Endothelial cell of umbilical vein (primary cell): ENCODE measurements around the gene SMOC2. TPM values are rescaled to one million over a fixed set of nuclear protein-coding genes. Genes with fewer than 3 reads are reported as not detected.

Experiments
- BruUV-seq: library from RNA; stranded (reverse); fragments of 400-500 nt; replicated peaks from 2 replicates; lab custom pipeline; 2021; lab: Mats Ljungman, UMichigan
- CTCF ChIA-PET: fragments of 300-600, 350-600 bp; sonication (Branson Sonifier 250); formaldehyde crosslinking; loops from one replicate; lab custom pipeline; 2021; ENCODE audit warnings: antibody characterized with exemption, inconsistent platforms; lab: Charles Lee
- POLR2A ChIA-PET: fragments of 300-600, 350-600 bp; sonication (Branson Sonifier 250); formaldehyde crosslinking; loops from one replicate; lab custom pipeline; 2021; ENCODE audit warnings: antibody characterized with exemption, inconsistent platforms; lab: Charles Lee
- DNase-seq: peaks from one replicate; pipeline ENCODE4 v3.0.0-alpha.2; 2011; ENCODE audit warnings: low read depth, low spot score
- FAIRE-seq: peaks from 2 replicates; lab custom pipeline; 2011; peaks lifted over from hg19 to GRCh38; lab: Jason Lieb, UNC
- H2AFZ ChIP-seq: 2 replicates; pipeline ENCODE4 v1.6.0; 2012; ENCODE audit warnings: low read depth, low read length, control low read depth, inconsistent platforms
- H3K27ac ChIP-seq: 2 replicates; pipeline ENCODE4 v1.5.1; 2011; ENCODE audit warnings: low read depth, mild to moderate bottlenecking, control low read depth, low read length, moderate library complexity; ENCODE audit not compliant: insufficient read depth
- H3K27me3 ChIP-seq, 2 experiments: 2 replicates each; pipeline versions ENCODE4 v1.6.0 to v1.6.1; 2011; ENCODE audit warnings: low read length in 2 of 2, mixed read lengths in 1 of 2; ENCODE audit not compliant: control insufficient read depth in 2 of 2, insufficient read depth in 2 of 2
- H3K36me3 ChIP-seq, 2 experiments: 2 replicates in 1 of 2; 3 replicates in 1 of 2; pipeline ENCODE4 v1.5.1; 2011; ENCODE audit warnings: low read length in 2 of 2, mild to moderate bottlenecking in 1 of 2, moderate library complexity in 1 of 2; ENCODE audit not compliant: control insufficient read depth in 2 of 2, insufficient read depth in 2 of 2; ENCODE audit errors: extremely low read depth in 1 of 2
- H3K4me1 ChIP-seq: 3 replicates; pipeline ENCODE4 v1.5.1; 2011; ENCODE audit warnings: mild to moderate bottlenecking, low read length; ENCODE audit not compliant: control insufficient read depth, insufficient read depth; ENCODE audit errors: extremely low read depth
- H3K4me2 ChIP-seq: 2 replicates; pipeline ENCODE4 v1.6.1; 2011; ENCODE audit warnings: low read length, control low read depth, mixed read lengths; ENCODE audit not compliant: insufficient read depth
- H3K4me3 ChIP-seq, 3 experiments: fragments of 200-600 bp in 1 of 3; sonication (generic), shearing (Covaris generic) in 1 of 3; replicated peaks in 1 of 3; 2 replicates each; pipeline ENCODE4 v1.5.1; 2011 to 2016; ENCODE audit warnings: control low read depth in 3 of 3, low read length in 3 of 3, mild to moderate bottlenecking in 2 of 3, inconsistent platforms in 1 of 3, low read depth in 1 of 3, moderate library complexity in 1 of 3; ENCODE audit not compliant: insufficient read depth in 1 of 3
- H3K79me2 ChIP-seq: 2 replicates; pipeline ENCODE4 v1.6.0; 2012; ENCODE audit warnings: low read length, inconsistent platforms; ENCODE audit not compliant: control insufficient read depth, insufficient read depth
- H3K9ac ChIP-seq: replicated peaks from 2 replicates; pipeline ENCODE3; 2011; ENCODE audit warnings: low read length, control low read depth; ENCODE audit not compliant: insufficient read depth; ENCODE audit errors: extremely low read depth
- H3K9me1 ChIP-seq: replicated peaks from 3 replicates; pipeline ENCODE4 v1.6.0; 2011; ENCODE audit warnings: mild to moderate bottlenecking, low read length; ENCODE audit not compliant: control insufficient read depth, insufficient read depth; ENCODE audit errors: extremely low read depth
- H3K9me3 ChIP-seq: replicated peaks from 2 replicates; pipeline ENCODE4 v1.5.1; 2012; ENCODE audit warnings: low read length, inconsistent platforms; ENCODE audit not compliant: control insufficient read depth, insufficient read depth
- H4K20me1 ChIP-seq: replicated peaks from 2 replicates; pipeline ENCODE3; 2011; ENCODE audit warnings: mild to moderate bottlenecking, low read length; ENCODE audit not compliant: control insufficient read depth, insufficient read depth; ENCODE audit errors: extremely low read depth
- EZH2 ChIP-seq: IDR thresholded peaks from 2 replicates; pipeline ENCODE4 v1.6.1; 2012; ENCODE audit warnings: borderline replicate concordance, low read depth, mild to moderate bottlenecking, moderate library complexity, low read length, inconsistent platforms; ENCODE audit not compliant: severe bottlenecking
- FOS ChIP-seq: IDR thresholded peaks from 2 replicates; pipeline ENCODE4 v1.6.1; 2011; ENCODE audit warnings: mild to moderate bottlenecking, low read length, moderate library complexity, borderline replicate concordance; ENCODE audit not compliant: insufficient read depth
- GATA2 ChIP-seq: IDR thresholded peaks from 2 replicates; pipeline ENCODE4 v1.7.0; 2011; ENCODE audit warnings: low read depth, mild to moderate bottlenecking, moderate library complexity, mixed read lengths, low read length; ENCODE audit not compliant: insufficient read length, insufficient read depth
- JUN ChIP-seq: IDR thresholded peaks from 2 replicates; pipeline ENCODE4 v1.6.1; 2011; ENCODE audit warnings: borderline replicate concordance, low read depth; ENCODE audit not compliant: insufficient read length, insufficient read depth
- POLR2A ChIP-seq: IDR thresholded peaks from 2 replicates; pipeline ENCODE4 v1.6.1; 2012; ENCODE audit warnings: low read depth, mild to moderate bottlenecking, control low read depth, low read length
- dilution Hi-C: fragments of 300-500 bp; cut with MboI; formaldehyde crosslinking; loops from one replicate; pipeline ENCODE4 v1.15.0; 2019; ENCODE audit warnings: low sequenced_read_pairs; ENCODE audit not compliant: extremely low pct_ligation_motif_present
- intact Hi-C: fragments of 100-400 bp; cut with micrococcal nuclease; formaldehyde crosslinking; loops from one replicate; pipeline ENCODE4 v1.10.0; 2022
- polyA plus RNA-seq, 4 experiments: library from polyadenylated mRNA; depleted of rRNA in 3 of 4; stranded (reverse) in 3 of 4; unstranded in 1 of 4; fragments of >200 nt; gene quantifications; 2 replicates each; pipeline versions ENCODE4 v1.2.1 to v1.2.3, GENCODE V29; 2011 to 2012; ENCODE audit warnings: missing spikeins in 1 of 4
- total RNA-seq: library from RNA; stranded (reverse); gene quantifications from 2 replicates; pipeline ENCODE4 v1.2.3, GENCODE V29; 2021
- TF ChIP-seq, protein P1 (sequence below): IDR thresholded peaks from 2 replicates; pipeline ENCODE4 v1.6.1; 2011; ENCODE audit not compliant: insufficient read depth, insufficient read length
- TF ChIP-seq, protein P2 (sequence below), 2 donors: IDR thresholded peaks; 1 replicate in 1 of 2; 2 replicates in 1 of 2; pipeline ENCODE4 v1.5.1; 2011; ENCODE audit warnings: low read length in 2 of 2, mild to moderate bottlenecking in 2 of 2, moderate library complexity in 2 of 2, control low read depth in 1 of 2, inconsistent platforms in 1 of 2, low read depth in 1 of 2; ENCODE audit not compliant: insufficient read depth in 1 of 2; ENCODE audit errors: extremely low read depth in 1 of 2

Gene SMOC2
- total and polyA plus RNA-seq, 2 donors (not counting 3 experiments of a cell fraction or from before 2014, with no cell fraction given) = not detected

DNA sequence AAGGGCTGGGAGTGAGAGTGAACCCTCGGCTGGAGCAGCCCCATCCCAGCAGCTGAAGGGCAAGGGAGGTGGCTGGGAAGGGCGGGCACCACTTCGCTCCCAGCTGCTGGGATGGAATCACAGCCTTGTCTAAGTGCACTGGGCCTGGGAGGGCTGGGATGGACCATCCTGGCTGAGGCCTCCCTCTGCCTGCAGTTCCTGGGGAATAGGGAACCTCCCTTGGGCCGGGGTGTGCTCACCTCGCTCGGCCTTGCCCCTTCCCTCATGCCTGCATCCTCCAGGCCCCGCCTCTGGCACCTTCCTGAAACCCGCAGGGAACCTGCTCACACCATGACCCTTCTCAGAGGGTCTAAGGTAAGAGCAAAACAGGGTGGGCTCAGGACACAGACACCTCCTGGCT is 53.7 kb downstream of the SMOC2 start:
- Histone ChIP-seq H3K9me3 (no peaks in the 10 kb centered on the region), H3K4me2 (no peak overlapping the region), H3K27ac (no peak overlapping the region), H3K79me2 (no peaks in the 10 kb centered on the region), H3K9ac (no peak overlapping the region), H3K27me3 (no peaks in the 10 kb centered on the region), H3K4me1 (no peaks in the 10 kb centered on the region), H3K36me3 (no peaks in the 10 kb centered on the region), H3K4me3 (no peak overlapping the region), H4K20me1 (no peaks in the 10 kb centered on the region), H2AFZ (no peak overlapping the region), H3K9me1 (no peaks in the 10 kb centered on the region)
- intact Hi-C loops = no loop called here
- TF ChIP-seq, protein P1, sequence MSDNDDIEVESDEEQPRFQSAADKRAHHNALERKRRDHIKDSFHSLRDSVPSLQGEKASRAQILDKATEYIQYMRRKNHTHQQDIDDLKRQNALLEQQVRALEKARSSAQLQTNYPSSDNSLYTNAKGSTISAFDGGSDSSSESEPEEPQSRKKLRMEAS = no peak
- TF ChIP-seq GATA2 = no peak
- TF ChIP-seq POLR2A = no peak
- TF ChIP-seq FOS = no peak
- no peak for TF ChIP-seq EZH2
- TF ChIP-seq, protein P2, sequence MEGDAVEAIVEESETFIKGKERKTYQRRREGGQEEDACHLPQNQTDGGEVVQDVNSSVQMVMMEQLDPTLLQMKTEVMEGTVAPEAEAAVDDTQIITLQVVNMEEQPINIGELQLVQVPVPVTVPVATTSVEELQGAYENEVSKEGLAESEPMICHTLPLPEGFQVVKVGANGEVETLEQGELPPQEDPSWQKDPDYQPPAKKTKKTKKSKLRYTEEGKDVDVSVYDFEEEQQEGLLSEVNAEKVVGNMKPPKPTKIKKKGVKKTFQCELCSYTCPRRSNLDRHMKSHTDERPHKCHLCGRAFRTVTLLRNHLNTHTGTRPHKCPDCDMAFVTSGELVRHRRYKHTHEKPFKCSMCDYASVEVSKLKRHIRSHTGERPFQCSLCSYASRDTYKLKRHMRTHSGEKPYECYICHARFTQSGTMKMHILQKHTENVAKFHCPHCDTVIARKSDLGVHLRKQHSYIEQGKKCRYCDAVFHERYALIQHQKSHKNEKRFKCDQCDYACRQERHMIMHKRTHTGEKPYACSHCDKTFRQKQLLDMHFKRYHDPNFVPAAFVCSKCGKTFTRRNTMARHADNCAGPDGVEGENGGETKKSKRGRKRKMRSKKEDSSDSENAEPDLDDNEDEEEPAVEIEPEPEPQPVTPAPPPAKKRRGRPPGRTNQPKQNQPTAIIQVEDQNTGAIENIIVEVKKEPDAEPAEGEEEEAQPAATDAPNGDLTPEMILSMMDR (IDR thresholded peaks at IDR 0.05; ENCODE audit: extremely low read depth in 1 of 2, insufficient read depth in 1 of 2, low read depth in 1 of 2, low read length in 2 of 2) = no peak
- TF ChIP-seq JUN = no peak
- ChIA-PET CTCF (no interaction called here), POLR2A (no interaction called here)
- dilution Hi-C loops = no loop called here
- FAIRE-seq (no peak), DNase-seq (no peak)
- no TSS peak for BruUV-seq
